ENCODE results near the gene GRIN3B.
"Not testable (repeated sequence)": the region's sequence is repeated elsewhere in the genome, so short reads cannot be mapped to it uniquely, and the experiment has no call there.

Gene GRIN3B

GRCh38 chr19:1019616-1019961 is 19.4 kb downstream of the GRIN3B start:
- no peak for DNase-seq (ENCODE audit: low read depth)

GRCh38 chr19:1019980-1020867 is 20.0 kb downstream of the GRIN3B start:
- DNase-seq (ENCODE audit: low read depth), result no peak

DNA sequence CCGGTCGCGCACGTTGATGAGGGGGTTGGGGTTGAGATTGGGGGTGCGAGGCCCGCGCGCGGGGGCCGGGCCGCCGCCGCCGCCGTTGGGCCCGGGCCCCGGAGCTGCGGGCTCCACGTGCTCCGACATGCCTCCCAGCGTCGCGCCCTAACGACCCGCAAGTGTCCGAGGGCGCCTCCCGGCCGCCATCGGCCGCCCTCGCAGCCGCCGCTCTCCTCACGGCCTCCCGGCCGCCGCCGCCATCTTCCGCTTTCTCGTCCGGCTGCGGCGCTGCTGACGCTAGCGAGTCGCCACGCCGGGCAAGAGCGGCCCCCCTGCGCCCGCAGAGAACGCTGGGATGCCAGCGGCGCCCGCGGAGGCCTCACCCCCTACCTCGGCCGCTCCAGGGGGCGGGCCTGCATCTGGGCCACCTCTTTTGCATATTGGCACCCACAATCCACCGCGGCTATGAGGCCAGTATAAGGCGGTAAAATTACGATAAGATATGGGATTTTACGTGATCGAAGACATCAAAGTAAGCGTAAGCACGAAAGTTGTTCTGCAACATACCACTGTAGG is 20.7 kb downstream of the GRIN3B start, which contains the start of gene TMEM259:
TMEM259 (minus strand) TSS at position 256 of the 558 bp plus-strand sequence; CDS start at position 129, 127 bp downstream.
- DNase-seq (ENCODE audit: low read depth), result peak; percentile 91

GRCh38 chr19:1023883-1024188 is 23.6 kb downstream of the GRIN3B start:
- not testable (repeated sequence) for DNase-seq (ENCODE audit: low read depth)

DNA sequence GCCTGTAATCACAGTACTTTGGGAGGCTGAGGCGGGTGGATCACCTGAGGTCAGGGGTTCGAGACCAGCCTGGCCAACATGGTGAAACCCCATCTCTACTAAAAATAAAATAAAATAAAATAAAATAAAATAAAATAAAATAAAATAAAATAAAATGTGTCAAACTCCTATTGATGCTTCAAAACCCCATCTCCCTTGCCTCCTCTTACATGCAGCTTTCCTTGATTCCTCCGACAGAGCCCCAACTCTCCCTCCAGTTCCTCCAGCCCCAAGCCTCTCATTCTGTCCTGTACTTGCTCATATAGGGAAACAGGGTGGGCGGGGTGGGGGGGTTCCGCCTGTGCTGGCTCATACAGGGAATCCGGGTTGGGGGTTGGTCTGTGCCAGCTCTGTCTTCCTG is 24.9 kb downstream of the GRIN3B start:
- DNase-seq (ENCODE audit: low read depth), result not testable (repeated sequence)

- no peak for DNase-seq (ENCODE audit: low read depth)
Observed at GRCh38 chr19:1025960-1026782, 26.0 kb downstream of the GRIN3B start, which contains the start of gene CNN2. Gene CNN2, plus strand, starts transcription at chr19:1026608. Its CDS starts 54 bp downstream, at chr19:1026662.

DNA sequence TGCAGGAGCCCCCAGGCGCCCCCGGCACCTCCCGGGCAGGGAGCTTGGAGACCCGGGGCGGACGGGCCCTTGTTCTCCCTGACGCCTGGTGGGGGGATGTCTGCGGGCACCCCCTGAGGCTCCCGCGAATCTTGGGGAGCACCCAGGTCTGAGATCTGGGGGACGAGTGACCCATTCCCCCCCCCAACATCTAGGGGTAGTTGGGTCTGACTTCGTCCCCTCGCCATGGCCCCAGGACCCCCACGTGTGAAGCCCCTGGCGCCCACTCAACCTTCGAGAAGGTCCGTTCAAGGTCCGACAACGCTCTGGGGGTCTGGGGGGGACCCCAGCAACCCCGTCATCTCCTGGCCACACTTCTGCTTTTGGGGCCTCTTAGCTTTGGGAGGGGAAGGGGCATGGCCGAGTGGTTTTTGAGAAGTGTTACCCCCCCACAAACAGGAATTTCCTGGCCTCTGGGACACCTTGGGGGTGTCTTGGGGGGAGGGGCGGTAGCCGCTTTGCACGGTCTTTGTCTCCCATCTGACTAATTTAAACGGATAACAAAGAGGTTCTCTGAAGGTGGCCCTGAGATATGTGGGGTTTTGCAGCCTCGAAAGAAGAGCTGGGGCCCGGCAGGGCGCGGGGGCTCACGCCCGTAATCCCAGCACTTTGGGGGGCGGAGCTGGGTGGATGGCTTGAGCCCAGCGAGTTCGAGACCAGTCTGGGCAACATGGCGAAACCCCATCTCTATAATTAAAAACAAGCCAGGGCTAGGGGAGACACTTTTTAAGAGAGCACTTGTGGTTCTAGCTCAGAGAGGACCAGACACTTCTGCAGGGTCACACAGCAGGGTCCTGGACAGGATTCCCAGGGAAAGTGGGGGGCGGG is 26.8 kb downstream of the GRIN3B start:
- DNase-seq (ENCODE audit: low read depth), result no peak

- DNase-seq (ENCODE audit: low read depth), result no peak
Observed at GRCh38 chr19:1027650-1028061, 27.4 kb downstream of the GRIN3B start.

- peak; percentile 86 for DNase-seq (ENCODE audit: low read depth)
Observed at GRCh38 chr19:1028062-1028926, 28.1 kb downstream of the GRIN3B start.

DNA sequence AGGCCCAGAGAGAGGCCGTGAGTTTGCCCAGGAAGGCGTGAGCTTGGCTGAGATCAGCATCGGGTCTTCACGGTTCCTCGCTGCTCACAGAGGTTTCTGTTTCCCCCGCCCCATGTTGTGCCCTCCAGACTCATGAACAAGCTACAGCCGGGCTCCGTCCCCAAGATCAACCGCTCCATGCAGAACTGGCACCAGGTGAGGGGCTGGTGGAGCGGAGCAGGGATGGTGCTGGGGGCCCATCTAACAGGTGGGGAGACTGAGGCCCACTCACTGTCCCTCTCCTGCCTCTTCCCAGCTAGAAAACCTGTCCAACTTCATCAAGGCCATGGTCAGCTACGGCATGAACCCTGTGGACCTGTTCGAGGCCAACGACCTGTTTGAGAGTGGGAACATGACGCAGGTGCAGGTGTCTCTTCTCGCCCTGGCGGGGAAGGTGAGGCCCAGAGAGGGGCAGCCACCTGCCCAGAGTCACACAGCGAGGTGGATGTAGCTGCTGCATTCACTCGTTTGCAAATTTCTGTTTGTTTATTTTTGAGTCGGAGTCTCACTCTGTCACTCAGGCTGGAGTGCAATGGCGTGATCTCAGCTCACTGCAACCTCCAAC is 32.1 kb downstream of the GRIN3B start:
- DNase-seq (ENCODE audit: low read depth), result no peak

- DNase-seq (ENCODE audit: low read depth), result no peak
Observed at GRCh38 chr19:1035998-1036621, 35.9 kb downstream of the GRIN3B start.

GRCh38 chr19:1037621-1038064 is 37.4 kb downstream of the GRIN3B start:
- DNase-seq (ENCODE audit: low read depth), result no peak

GRCh38 chr19:1038978-1039645 is 38.9 kb downstream of the GRIN3B start:
- no peak for DNase-seq (ENCODE audit: low read depth)

GRCh38 chr19:1039646-1040475 is 39.6 kb downstream of the GRIN3B start, which contains the start of gene ABCA7:
Gene ABCA7, plus strand, starts transcription at chr19:1040107. Its CDS starts 1,255 bp downstream, at chr19:1041362.
- peak; percentile 89 for DNase-seq (ENCODE audit: low read depth)

- no peak for DNase-seq (ENCODE audit: low read depth)
Observed at GRCh38 chr19:1040476-1041271, 40.5 kb downstream of the GRIN3B start.

- DNase-seq (ENCODE audit: low read depth), result no peak
Observed at GRCh38 chr19:1041272-1041834, 41.1 kb downstream of the GRIN3B start.
